Gastroesophageal sphincter (tissue), 3 donors: ENCODE measurements around the gene UVSSA.

Experiments used
- CTCF ChIP-seq, 4 experiments: fragments of 200-600 bp in 2 of 4; fragments of 450-650 bp in 2 of 4; sonication (generic) in 1 of 4; IDR thresholded peaks; one replicate each; pipeline ENCODE4 v1.5.1; 2017 to 2019; ENCODE audit warnings: antibody characterized with exemption in 4 of 4, mild to moderate bottlenecking in 2 of 4, moderate library complexity in 2 of 4
- EP300 ChIP-seq: sonication (generic); formaldehyde crosslinking; IDR thresholded peaks from one replicate; pipeline ENCODE4 v1.6.1; 2017; ENCODE audit warnings: antibody characterized with exemption, mild to moderate bottlenecking
- POLR2A ChIP-seq, 2 donors: fragments of 450-650 bp; IDR thresholded peaks; one replicate each; pipeline ENCODE4 v1.6.1; 2017; ENCODE audit warnings: antibody characterized with exemption in 2 of 2, mild to moderate bottlenecking in 2 of 2, moderate library complexity in 1 of 2
- POLR2AphosphoS5 ChIP-seq: sonication (generic); formaldehyde crosslinking; IDR thresholded peaks from one replicate; pipeline ENCODE4 v1.6.1; 2017; ENCODE audit warnings: antibody characterized with exemption

GRCh38 chr4:1403177-1403583 lies 56.2 kb downstream of the UVSSA start:
- TF ChIP-seq CTCF (IDR thresholded peaks at IDR 0.05) (no peak), POLR2AphosphoS5 (no peak), EP300 (no peak), POLR2A (IDR thresholded peaks at IDR 0.05) (no peak)
